MM.1S (cell line): ENCODE data around the gene CERS6.
A peak's percentile ranks its signal among the peaks of the same experiment; 100 is the strongest.
"Not testable (repeated sequence)": the region's sequence is repeated elsewhere in the genome, so short reads cannot be mapped to it uniquely, and the experiment has no call there.

Experiments
- DNase-seq: peaks from one replicate; pipeline ENCODE4 v3.0.0-alpha.2; 2015
- H2AFZ ChIP-seq: fragments of 300-600 bp; sonication (generic); 2 replicates; pipeline ENCODE4 v1.6.0; 2016; ENCODE audit warnings: antibody characterized with exemption, low read length
- H3F3A ChIP-seq: fragments of 300-600 bp; sonication (generic); 2 replicates; pipeline ENCODE4 v1.6.1; 2016; ENCODE audit warnings: mild to moderate bottlenecking, antibody characterized with exemption, low read length, moderate library complexity, mixed read lengths; ENCODE audit not compliant: insufficient read depth
- H3K27ac ChIP-seq: fragments of 300-600 bp; sonication (generic); 2 replicates; pipeline ENCODE4 v1.5.1; 2016; ENCODE audit warnings: mild to moderate bottlenecking, low read length
- H3K27me3 ChIP-seq: fragments of 300-600 bp; sonication (generic); replicated peaks from 2 replicates; pipeline ENCODE4 v1.6.0; 2016; ENCODE audit warnings: low read length; ENCODE audit not compliant: insufficient read depth
- H3K36me3 ChIP-seq: fragments of 300-600 bp; sonication (generic); replicated peaks from 2 replicates; pipeline ENCODE4 v1.6.1; 2016; ENCODE audit warnings: mild to moderate bottlenecking, low read length, mixed read lengths; ENCODE audit not compliant: insufficient read depth
- H3K4me1 ChIP-seq: fragments of 300-600 bp; sonication (generic); 2 replicates; pipeline ENCODE4 v1.6.1; 2016; ENCODE audit warnings: low read length, mixed read lengths
- H3K4me2 ChIP-seq: fragments of 300-600 bp; sonication (generic); 2 replicates; pipeline ENCODE4 v1.6.0; 2016; ENCODE audit warnings: low read depth, low read length
- H3K4me3 ChIP-seq: fragments of 300-600 bp; sonication (generic); 2 replicates; pipeline ENCODE4 v1.5.1; 2016; ENCODE audit warnings: low read length, mixed read lengths
- H3K79me2 ChIP-seq: fragments of 300-600 bp; sonication (generic); 2 replicates; pipeline ENCODE4 v1.6.1; 2016; ENCODE audit warnings: mixed run types, low read length, mixed read lengths
- H3K9ac ChIP-seq: fragments of 300-600 bp; sonication (generic); 2 replicates; pipeline ENCODE4 v1.6.1; 2016; ENCODE audit warnings: low read length, mixed read lengths
- H3K9me2 ChIP-seq: fragments of 300-600 bp; sonication (generic); replicated peaks from 2 replicates; pipeline ENCODE4 v1.6.1; 2016; ENCODE audit warnings: mild to moderate bottlenecking, low read length, mixed read lengths; ENCODE audit not compliant: insufficient read depth
- H3K9me3 ChIP-seq: fragments of 300-600 bp; sonication (generic); replicated peaks from 2 replicates; pipeline ENCODE4 v1.6.1; 2016; ENCODE audit warnings: mild to moderate bottlenecking, low read length, mixed read lengths; ENCODE audit not compliant: insufficient read depth
- H4K20me1 ChIP-seq: fragments of 300-600 bp; sonication (generic); 2 replicates; pipeline ENCODE4 v1.6.1; 2016; ENCODE audit warnings: mild to moderate bottlenecking, low read length, moderate library complexity, mixed read lengths; ENCODE audit not compliant: insufficient read depth
- CTCF ChIP-seq: fragments of 300-600 bp; sonication (generic); IDR thresholded peaks from 2 replicates; pipeline ENCODE4 v1.5.1; 2016; ENCODE audit warnings: antibody characterized with exemption, low read length, mixed read lengths
- EZH2 ChIP-seq: fragments of 300-600 bp; sonication (generic); optimal IDR thresholded peaks from 2 replicates; pipeline ENCODE3; 2017; ENCODE audit warnings: low read depth, mild to moderate bottlenecking, antibody characterized with exemption, low read length, mixed read lengths
- EZH2phosphoT487 ChIP-seq: fragments of 300-600 bp; sonication (generic); IDR thresholded peaks from 2 replicates; pipeline ENCODE4 v1.6.1; 2018; ENCODE audit warnings: antibody characterized with exemption, low read length

Gene CERS6

GRCh38 chr2:168455645-168456520 is at the start of gene CERS6:
TSS of gene CERS6 (plus strand) at chr2:168456272. CDS start at chr2:168456449, 177 bp downstream.
- Histone ChIP-seq H4K20me1 (no peaks in the 10 kb centered on the region), H3K4me1 (peaks cover 23% of the 10 kb centered on the region), H3K36me3 (no peaks in the 10 kb centered on the region), H3K27me3 (no peaks in the 10 kb centered on the region), H2AFZ (peak within 1 kb of the TSS; percentile 90), H3K9me3 (no peaks in the 10 kb centered on the region), H3K4me3 (peak within 1 kb of the TSS; percentile 96), H3F3A (peaks cover 16% of the 10 kb centered on the region), H3K79me2 (peaks cover 46% of the 10 kb centered on the region), H3K9ac (peak within 1 kb of the TSS; percentile 86), H3K4me2 (peak within 1 kb of the TSS; percentile 79), H3K27ac (peak within 1 kb of the TSS; percentile 64), H3K9me2 (no peaks in the 10 kb centered on the region)
- peak; percentile 96 for DNase-seq
- TF ChIP-seq EZH2 (no peak), EZH2phosphoT487 (no peak), CTCF (no peak)

- H3K4me3 ChIP-seq, H3K4me2 ChIP-seq, H3K9ac ChIP-seq, DNase-seq, H3K27me3 ChIP-seq, H3K9me2 ChIP-seq, H3K9me3 ChIP-seq, H3F3A ChIP-seq, H4K20me1 ChIP-seq, H3K36me3 ChIP-seq, H3K4me1 ChIP-seq, H3K79me2 ChIP-seq, H3K27ac ChIP-seq, H2AFZ ChIP-seq: not testable (repeated sequence)
These were observed 43.8 kb upstream of the CERS6 start for GRCh38 chr2:168412301-168412700.

GRCh38 chr2:168413101-168413500 is 43.0 kb upstream of the CERS6 start:
- H3K27me3 ChIP-seq, H3K9me3 ChIP-seq, H3K4me1 ChIP-seq, H3K27ac ChIP-seq, H3K9ac ChIP-seq, H3K79me2 ChIP-seq, H3K4me3 ChIP-seq, H3K36me3 ChIP-seq, H2AFZ ChIP-seq, H3K9me2 ChIP-seq, H4K20me1 ChIP-seq, H3F3A ChIP-seq, DNase-seq, H3K4me2 ChIP-seq: not testable (repeated sequence)

GRCh38 chr2:168416555-168416954 is 39.5 kb upstream of the CERS6 start:
- Histone ChIP-seq H3K4me3 (no peak overlapping the region), H3K4me1 (no peaks in the 10 kb centered on the region), H2AFZ (no peak overlapping the region), H3K9ac (no peak overlapping the region), H3K36me3 (no peaks in the 10 kb centered on the region), H3K4me2 (no peak overlapping the region), H3K9me2 (no peaks in the 10 kb centered on the region), H3K79me2 (no peaks in the 10 kb centered on the region), H3F3A (no peaks in the 10 kb centered on the region), H3K27ac (no peak overlapping the region), H3K9me3 (no peaks in the 10 kb centered on the region), H4K20me1 (no peaks in the 10 kb centered on the region), H3K27me3 (no peaks in the 10 kb centered on the region)
- TF ChIP-seq EZH2phosphoT487 (no peak), CTCF (no peak), EZH2 (no peak)
- no peak for DNase-seq
